HCT116 (cell line): ENCODE results near the gene CPNE8. TPM values are rescaled to one million over a fixed set of nuclear protein-coding genes. Genes with fewer than 3 reads are reported as not detected.

Experiments used
- ATAC-seq: fragments of 200-7000 bp; cut with Tn5 transposase; 2 replicates; pipeline ENCODE4 v1.9.1; 2020; ENCODE audit warnings: mild to moderate bottlenecking, moderate library complexity
- BruUV-seq: library from RNA; stranded (reverse); fragments of 400-500 nt; replicated peaks from 2 replicates; lab custom pipeline; 2021; lab: Mats Ljungman, UMichigan
- CTCF ChIA-PET: fragments of 300-600 bp; sonication (Branson Sonifier 250); formaldehyde crosslinking; loops from one replicate; lab custom pipeline; 2021; ENCODE audit warnings: antibody characterized with exemption; lab: Charles Lee
- POLR2A ChIA-PET: fragments of 300-600, 350-600 bp; sonication (Branson Sonifier 250); formaldehyde crosslinking; loops from one replicate; lab custom pipeline; 2021; ENCODE audit warnings: antibody characterized with exemption; lab: Charles Lee
- RAD21 ChIA-PET, 2 experiments: fragments of 300-600 bp; sonication (Branson Sonifier 250); formaldehyde crosslinking; loops; one replicate each; lab custom pipeline; 2023; ENCODE audit warnings: low total read pairs in 2 of 2; ENCODE audit not compliant: uncharacterized antibody in 2 of 2, unreplicated experiment in 2 of 2, low non-redundant PET in 1 of 2; lab: Charles Lee
- DNase-seq: peaks from one replicate; pipeline ENCODE4 v3.0.0-alpha.2; 2010; ENCODE audit warnings: low read depth, low spot score
- H2AFZ ChIP-seq: fragments of 200-600 bp; shearing (Covaris generic), sonication (generic); 2 replicates; pipeline ENCODE4 v1.6.1; 2017; ENCODE audit warnings: low read depth, mixed run types, mixed read lengths, antibody characterized with exemption, low read length; ENCODE audit not compliant: poor library complexity, severe bottlenecking
- H3K27ac ChIP-seq: 2 replicates; pipeline ENCODE4 v1.5.1; 2012; ENCODE audit warnings: low read depth, low read length
- H3K27me3 ChIP-seq: fragments of 200-600 bp; sonication (generic); 2 replicates; pipeline ENCODE4 v1.6.1; 2016; ENCODE audit warnings: mixed run types, low read length, mixed read lengths; ENCODE audit not compliant: insufficient read depth
- H3K36me3 ChIP-seq, 2 experiments: fragments of 200-500 bp in 1 of 2; fragments of 200-600 bp in 1 of 2; sonication (Bioruptor generic) in 1 of 2; sonication (generic) in 1 of 2; 2 replicates each; pipeline versions ENCODE4 v1.5.1 to v1.6.1; 2014 to 2016; ENCODE audit warnings: low read length in 2 of 2, inconsistent platforms in 1 of 2, mixed read lengths in 1 of 2, mixed run types in 1 of 2; ENCODE audit not compliant: insufficient read depth in 2 of 2, control insufficient read depth in 1 of 2
- H3K4me1 ChIP-seq, 2 experiments: fragments of 200-600 bp in 1 of 2; sonication (generic) in 1 of 2; 2 replicates each; pipeline versions ENCODE4 v1.5.1 to v1.6.1; 2012 to 2017; ENCODE audit warnings: low read length in 2 of 2, inconsistent platforms in 1 of 2, mild to moderate bottlenecking in 1 of 2, mixed read lengths in 1 of 2, mixed run types in 1 of 2, moderate library complexity in 1 of 2; ENCODE audit not compliant: insufficient read depth in 2 of 2, control insufficient read depth in 1 of 2
- H3K4me2 ChIP-seq: fragments of 200-600 bp; sonication (generic); 2 replicates; pipeline ENCODE4 v1.6.1; 2017; ENCODE audit warnings: mixed run types, low read length, mixed read lengths
- H3K4me3 ChIP-seq, 2 experiments: fragments of 200-600 bp in 1 of 2; sonication (generic) in 1 of 2; replicated peaks in 1 of 2; 2 replicates each; pipeline ENCODE4 v1.5.1; 2011 to 2016; ENCODE audit warnings: low read length in 2 of 2, control low read depth in 1 of 2, low read depth in 1 of 2, mild to moderate bottlenecking in 1 of 2, mixed read lengths in 1 of 2, mixed run types in 1 of 2
- H3K79me2 ChIP-seq: fragments of 200-600 bp; sonication (generic); 2 replicates; pipeline ENCODE4 v1.6.1; 2017; ENCODE audit warnings: mild to moderate bottlenecking, mixed run types, low read length, moderate library complexity, mixed read lengths; ENCODE audit not compliant: insufficient read depth
- H3K9ac ChIP-seq: fragments of 200-600 bp; sonication (generic); 2 replicates; pipeline ENCODE4 v1.6.1; 2016; ENCODE audit warnings: low read length, mixed read lengths
- H3K9me2 ChIP-seq: fragments of 200-600 bp; sonication (generic), shearing (Covaris generic); 2 replicates; pipeline ENCODE4 v1.6.1; 2017; ENCODE audit warnings: mixed run types, mild to moderate bottlenecking, moderate library complexity; ENCODE audit not compliant: insufficient read depth
- H3K9me3 ChIP-seq, 2 experiments: fragments of 200-500 bp in 1 of 2; fragments of 200-600 bp in 1 of 2; sonication (Bioruptor generic) in 1 of 2; sonication (generic) in 1 of 2; 2 replicates each; pipeline ENCODE4 v1.6.1; 2014 to 2017; ENCODE audit warnings: low read length in 2 of 2, mixed read lengths in 2 of 2, inconsistent platforms in 1 of 2, low read depth in 1 of 2, mild to moderate bottlenecking in 1 of 2, mixed run types in 1 of 2, moderate library complexity in 1 of 2; ENCODE audit not compliant: control insufficient read depth in 1 of 2, insufficient read depth in 1 of 2
- H4K20me1 ChIP-seq: fragments of 200-600 bp; sonication (generic), shearing (Covaris generic); 2 replicates; pipeline ENCODE4 v1.6.1; 2017; ENCODE audit warnings: mixed run types, mild to moderate bottlenecking, moderate library complexity; ENCODE audit not compliant: insufficient read depth
- CBX3 ChIP-seq: IDR thresholded peaks from 2 replicates; pipeline ENCODE4 v1.6.1; 2012; ENCODE audit warnings: low read depth
- CTCF ChIP-seq, 3 experiments: fragments of 200-600 bp in 1 of 3; sonication (generic) in 1 of 3; IDR thresholded peaks in 2 of 3; conservative IDR thresholded peaks in 1 of 3; 2 replicates each; pipeline ENCODE4 v1.5.1; 2012 to 2017; ENCODE audit warnings: low read depth in 2 of 3, low read length in 2 of 3, antibody characterized with exemption in 1 of 3, borderline replicate concordance in 1 of 3, control low read depth in 1 of 3, mild to moderate bottlenecking in 1 of 3, mixed read lengths in 1 of 3, mixed run types in 1 of 3, moderate library complexity in 1 of 3; ENCODE audit not compliant: insufficient read depth in 1 of 3
- EZH2 ChIP-seq: fragments of 200-600 bp; sonication (generic); IDR thresholded peaks from 2 replicates; pipeline ENCODE4 v1.6.1; 2017; ENCODE audit warnings: antibody characterized with exemption, mixed run types
- EZH2phosphoT487 ChIP-seq: fragments of 200-600 bp; IDR thresholded peaks from 2 replicates; pipeline ENCODE4 v1.6.1; 2018; ENCODE audit warnings: antibody characterized with exemption, borderline replicate concordance
- JUND ChIP-seq: IDR thresholded peaks from 2 replicates; pipeline ENCODE4 v1.6.1; 2012
- POLR2A ChIP-seq: IDR thresholded peaks from 2 replicates; pipeline ENCODE4 v1.7.0; 2011; ENCODE audit warnings: borderline replicate concordance; ENCODE audit not compliant: insufficient read depth, insufficient read length; ENCODE audit errors: extremely low read depth
- POLR2AphosphoS5 ChIP-seq: IDR thresholded peaks from 2 replicates; pipeline ENCODE4 v1.6.1; 2011; ENCODE audit warnings: mild to moderate bottlenecking, low read depth, low read length, moderate library complexity
- SP1 ChIP-seq: IDR thresholded peaks from 2 replicates; pipeline ENCODE4 v1.6.1; 2012; ENCODE audit warnings: low read depth
- SRF ChIP-seq: IDR thresholded peaks from 2 replicates; pipeline ENCODE4 v1.6.1; 2012; ENCODE audit warnings: low read depth
- YY1 ChIP-seq: IDR thresholded peaks from 2 replicates; pipeline ENCODE4 v1.6.1; 2011; ENCODE audit warnings: low read length, low read depth, moderate library complexity, mild to moderate bottlenecking; ENCODE audit not compliant: insufficient replicate concordance; ENCODE audit errors: extremely low read depth
- ZFX ChIP-seq: fragments of 450-650 bp; IDR thresholded peaks from 2 replicates; pipeline ENCODE4 v1.6.1; 2017
- intact Hi-C: fragments of 100-400 bp; cut with micrococcal nuclease; formaldehyde crosslinking; loops from 2 replicates; pipeline ENCODE4 v1.10.0; 2022
- total RNA-seq: library from RNA; stranded (reverse); gene quantifications from one replicate; pipeline ENCODE4 v1.2.1, GENCODE V29; 2021; ENCODE audit not compliant: unreplicated experiment

The CPNE8 gene
- total RNA-seq, 1 experiment from 2014 or later, result 14.2 TPM

GRCh38 chr12:38892976-38893375 lies 12.4 kb downstream of the CPNE8 start:
- Histone ChIP-seq H3K4me3 (no peak overlapping the region), H3K9me3 (no peaks in the 10 kb centered on the region), H3K36me3 (no peaks in the 10 kb centered on the region), H3K27me3 (no peaks in the 10 kb centered on the region), H3K4me2 (no peak overlapping the region), H3K9me2 (no peaks in the 10 kb centered on the region), H4K20me1 (no peaks in the 10 kb centered on the region), H3K9ac (no peak overlapping the region), H3K27ac (no peak overlapping the region), H2AFZ (no peak overlapping the region), H3K4me1 (peaks cover 0 to 6% of the 10 kb centered on the region in 2 experiments; a peak in 2 of 4 replicates), H3K79me2 (peaks cover 10% of the 10 kb centered on the region)
- POLR2A ChIA-PET, result no interaction called here
- no peak for TF ChIP-seq POLR2AphosphoS5
- no peak for TF ChIP-seq EZH2phosphoT487
- no peak for TF ChIP-seq CTCF (IDR thresholded peaks at IDR 0.05 in 2 of 3, conservative IDR thresholded peaks at IDR 0.05 in 1 of 3; ENCODE audit: borderline replicate concordance in 1 of 3, insufficient read depth in 1 of 3, low read depth in 2 of 3, low read length in 2 of 3)
- no peak for TF ChIP-seq CBX3
- no peak for TF ChIP-seq SRF
- no peak for TF ChIP-seq EZH2
- no peak for TF ChIP-seq JUND
- TF ChIP-seq ZFX, result no peak
- no peak for TF ChIP-seq POLR2A
- no peak for TF ChIP-seq YY1
- no peak for TF ChIP-seq SP1
- intact Hi-C loops, result no loop called here
- no TSS peak for BruUV-seq
- DNase-seq, result no peak
- RAD21 ChIA-PET, result no interaction called here
- CTCF ChIA-PET, result no interaction called here
- no peak for ATAC-seq
